ENCODE data around the gene HEPACAM.
A peak's percentile ranks its signal among the peaks of the same experiment; 100 is the strongest.

HEPACAM gene

DNA sequence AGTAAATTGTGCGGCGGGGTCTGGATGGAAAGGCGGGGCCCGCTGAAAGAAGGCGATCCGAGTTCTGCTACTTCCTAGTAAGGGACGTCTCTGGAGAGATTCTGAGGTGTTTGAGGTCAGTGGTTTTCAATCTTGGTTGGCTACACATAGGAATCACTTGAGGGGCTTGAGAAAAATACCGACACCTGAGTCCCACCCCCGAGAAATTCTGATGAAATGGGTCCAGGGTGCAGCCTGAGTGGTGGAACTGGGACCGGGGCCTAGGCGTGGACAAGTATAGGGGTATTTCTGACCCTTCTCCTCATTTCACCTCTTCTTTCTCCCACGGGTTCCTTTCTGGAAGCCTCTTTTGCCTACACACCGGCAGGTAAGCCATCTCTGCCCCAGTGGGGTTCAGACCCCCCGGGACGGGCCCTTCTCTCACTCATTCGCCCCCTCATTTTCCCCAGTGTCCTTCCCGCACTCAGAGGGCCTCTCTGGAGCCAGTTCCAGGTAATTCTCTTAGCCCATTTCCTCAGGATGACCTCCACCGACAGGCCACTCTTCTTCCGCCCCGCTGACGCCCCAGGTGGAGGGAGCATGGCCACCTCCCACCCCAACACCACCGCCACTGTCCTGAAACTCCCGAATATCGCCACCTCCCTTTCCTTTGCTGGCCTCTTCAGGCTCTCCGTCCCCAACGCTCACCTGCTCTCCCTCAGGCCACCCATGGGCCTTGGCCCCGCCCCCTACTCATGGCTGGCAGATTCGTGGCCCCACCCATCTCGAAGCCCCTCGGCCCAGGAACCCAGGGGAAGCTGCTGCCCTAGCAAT lies 58.8 kb downstream of the HEPACAM start:
- Histone ChIP-seq H3K27me3 (ENCODE audit: control insufficient read depth in 1 of 2, insufficient read depth in 1 of 2, low read length in 2 of 2) (peaks cover 31% of the 10 kb centered on the region in 2 experiments), H2AFZ (ENCODE audit: low read depth, low read length) (no peak overlapping the region), H3K23ac (ENCODE audit: low read length in 2 of 2) (no peak overlapping the region), H3K18ac (ENCODE audit: low read depth in 1 of 2, low read length in 2 of 2) (peak overlapping the region; percentile 13 to 35), H2BK12ac (ENCODE audit: low read length in 2 of 2) (no peak overlapping the region), H3K9me3 (ENCODE audit: control insufficient read depth, low read length) (no peaks in the 10 kb centered on the region), H3K79me1 (replicated peaks; ENCODE audit: low read length, poor library complexity, severe bottlenecking) (peaks cover 9% of the 10 kb centered on the region), H2AK5ac (ENCODE audit: low read length, severe bottlenecking) (peak overlapping the region; percentile 40), H2BK5ac (ENCODE audit: low read depth, low read length, poor library complexity, severe bottlenecking) (no peak overlapping the region), H3K4me1 (ENCODE audit: control insufficient read depth, insufficient read depth, low read depth, low read length) (peaks cover 14% of the 10 kb centered on the region), H2BK15ac (ENCODE audit: low read depth, poor library complexity, severe bottlenecking) (peak overlapping the region; percentile 80), H2BK120ac (ENCODE audit: low read depth, low read length) (peak overlapping the region; percentile 11), H3K4ac (ENCODE audit: low read depth in 1 of 2, low read length in 2 of 2) (peak overlapping the region in 1 of 2 experiments; percentile 56), H3K27ac (ENCODE audit: low read length, poor library complexity, severe bottlenecking) (peak overlapping the region; percentile 15), H4K91ac (ENCODE audit: low read length) (no peak overlapping the region), H3K4me2 (ENCODE audit: low read length, poor library complexity, severe bottlenecking) (peak overlapping the region; percentile 80), H3K36me3 (ENCODE audit: control insufficient read depth in 1 of 2, insufficient read depth in 2 of 2, low read depth in 1 of 2, low read length in 2 of 2) (peaks cover 0 to 3% of the 10 kb centered on the region in 2 experiments), H3K14ac (ENCODE audit: low read length in 2 of 2) (no peak overlapping the region), H3K4me3 (ENCODE audit: insufficient read depth in 1 of 2, low read depth in 1 of 2, low read length in 2 of 2) (peak overlapping the region; percentile 78 to 84), H3K9ac (ENCODE audit: low read length) (peak overlapping the region; percentile 97), H4K8ac (ENCODE audit: low read length) (peak overlapping the region; percentile 49)
- 46% methylated on average over 30 of the region's 30 CpGs for WGBS
- no peak for DNase-seq

GRCh38 chr11:124875943-124876817 lies 59.7 kb downstream of the HEPACAM start:
- Histone ChIP-seq H2BK15ac (ENCODE audit: low read depth, poor library complexity, severe bottlenecking) (peak overlapping the region; percentile 91), H3K4ac (ENCODE audit: low read depth in 1 of 2, low read length in 2 of 2) (peak overlapping the region in 1 of 2 experiments; percentile 86), H4K91ac (ENCODE audit: low read length) (peak overlapping the region; percentile 90), H3K4me2 (ENCODE audit: low read length, poor library complexity, severe bottlenecking) (peak overlapping the region; percentile 80), H2BK12ac (ENCODE audit: low read length in 2 of 2) (peak overlapping the region; percentile 9 to 91), H3K9me3 (ENCODE audit: control insufficient read depth, low read length) (no peaks in the 10 kb centered on the region), H3K14ac (ENCODE audit: low read length in 2 of 2) (peak overlapping the region in 1 of 2 experiments; percentile 88), H3K79me1 (replicated peaks; ENCODE audit: low read length, poor library complexity, severe bottlenecking) (peaks cover 9% of the 10 kb centered on the region), H2BK5ac (ENCODE audit: low read depth, low read length, poor library complexity, severe bottlenecking) (peak overlapping the region; percentile 71), H3K36me3 (ENCODE audit: control insufficient read depth in 1 of 2, insufficient read depth in 2 of 2, low read depth in 1 of 2, low read length in 2 of 2) (peaks cover 0 to 3% of the 10 kb centered on the region in 2 experiments), H2AFZ (ENCODE audit: low read depth, low read length) (peak overlapping the region; percentile 85), H4K8ac (ENCODE audit: low read length) (peak overlapping the region; percentile 99), H3K4me1 (ENCODE audit: control insufficient read depth, insufficient read depth, low read depth, low read length) (peaks cover 14% of the 10 kb centered on the region), H3K9ac (ENCODE audit: low read length) (peak overlapping the region; percentile 97), H3K27me3 (ENCODE audit: control insufficient read depth in 1 of 2, insufficient read depth in 1 of 2, low read length in 2 of 2) (peaks cover 39 to 40% of the 10 kb centered on the region in 2 experiments), H3K27ac (ENCODE audit: low read length, poor library complexity, severe bottlenecking) (peak overlapping the region; percentile 92), H3K4me3 (ENCODE audit: insufficient read depth in 1 of 2, low read depth in 1 of 2, low read length in 2 of 2) (peak overlapping the region; percentile 78 to 84), H3K23ac (ENCODE audit: low read length in 2 of 2) (peak overlapping the region in 1 of 2 experiments; percentile 66), H2AK5ac (ENCODE audit: low read length, severe bottlenecking) (no peak overlapping the region), H3K18ac (ENCODE audit: low read depth in 1 of 2, low read length in 2 of 2) (peak overlapping the region; percentile 81 to 95), H2BK120ac (ENCODE audit: low read depth, low read length) (peak overlapping the region; percentile 82)
- WGBS: 1% methylated on average over 66 of the region's 69 CpGs
- DNase-seq: peak; percentile 96

- Histone ChIP-seq H2AFZ (ENCODE audit: low read depth, low read length) (no peak overlapping the region), H3K18ac (ENCODE audit: low read depth in 1 of 2, low read length in 2 of 2) (no peak overlapping the region), H3K27ac (ENCODE audit: low read length, poor library complexity, severe bottlenecking) (no peak overlapping the region), H2BK120ac (ENCODE audit: low read depth, low read length) (no peak overlapping the region), H3K9me3 (ENCODE audit: control insufficient read depth, low read length) (no peaks in the 10 kb centered on the region), H2BK5ac (ENCODE audit: low read depth, low read length, poor library complexity, severe bottlenecking) (no peak overlapping the region), H3K14ac (ENCODE audit: low read length in 2 of 2) (no peak overlapping the region), H2AK5ac (ENCODE audit: low read length, severe bottlenecking) (peak overlapping the region; percentile 27), H3K4me2 (ENCODE audit: low read length, poor library complexity, severe bottlenecking) (peak overlapping the region; percentile 80), H2BK15ac (ENCODE audit: low read depth, poor library complexity, severe bottlenecking) (no peak overlapping the region), H3K4me1 (ENCODE audit: control insufficient read depth, insufficient read depth, low read depth, low read length) (peaks cover 14% of the 10 kb centered on the region), H3K27me3 (ENCODE audit: control insufficient read depth in 1 of 2, insufficient read depth in 1 of 2, low read length in 2 of 2) (peaks cover 47% of the 10 kb centered on the region in 2 experiments), H2BK12ac (ENCODE audit: low read length in 2 of 2) (peak overlapping the region in 1 of 2 experiments; percentile 47), H3K36me3 (ENCODE audit: control insufficient read depth in 1 of 2, insufficient read depth in 2 of 2, low read depth in 1 of 2, low read length in 2 of 2) (peaks cover 0 to 3% of the 10 kb centered on the region in 2 experiments), H3K23ac (ENCODE audit: low read length in 2 of 2) (no peak overlapping the region), H3K4ac (ENCODE audit: low read depth in 1 of 2, low read length in 2 of 2) (no peak overlapping the region), H4K91ac (ENCODE audit: low read length) (no peak overlapping the region), H3K4me3 (ENCODE audit: insufficient read depth in 1 of 2, low read depth in 1 of 2, low read length in 2 of 2) (peak overlapping the region in 1 of 2 experiments; percentile 84), H4K8ac (ENCODE audit: low read length) (no peak overlapping the region), H3K79me1 (replicated peaks; ENCODE audit: low read length, poor library complexity, severe bottlenecking) (peaks cover 9% of the 10 kb centered on the region), H3K9ac (ENCODE audit: low read length) (peak overlapping the region; percentile 97)
- no peak for DNase-seq
- 44% methylated on average over 3 of the region's 3 CpGs for WGBS
Measured at GRCh38 chr11:124875401-124875800, 60.4 kb downstream of the HEPACAM start.
